Neural progenitor cell (in vitro differentiated cells): ENCODE results near the gene CCDC33.

ENCODE experiments used
- CTCF ChIP-seq: fragments of 200-600 bp; sonication (generic); IDR thresholded peaks from 2 replicates; pipeline ENCODE4 v1.5.1; 2017; ENCODE audit warnings: antibody characterized with exemption, mild to moderate bottlenecking
- EZH2 ChIP-seq: fragments of 200-600 bp; sonication (generic); IDR thresholded peaks from 2 replicates; pipeline ENCODE4 v1.6.1; 2017; ENCODE audit warnings: antibody characterized with exemption, mild to moderate bottlenecking, moderate library complexity

GRCh38 chr15:74244822-74245341 is 8.8 kb downstream of the CCDC33 start:
- TF ChIP-seq CTCF (no peak), EZH2 (no peak)
